NCI-H2171 treated with DMSO at 0.1 percent for 48 hours (cell line): ENCODE measurements around the gene CACNA2D2.

Source experiments
- DNase-seq: peaks from one replicate; lab custom pipeline; 2025; lab: John Stamatoyannopoulos, UW

Gene CACNA2D2

GRCh38 chr3:50503504-50504342, at the start of gene CACNA2D2:
CACNA2D2 (minus strand) TSS chr3:50503634; CDS start chr3:50503423, 211 bp downstream.
- peak; percentile 37 for DNase-seq

DNA sequence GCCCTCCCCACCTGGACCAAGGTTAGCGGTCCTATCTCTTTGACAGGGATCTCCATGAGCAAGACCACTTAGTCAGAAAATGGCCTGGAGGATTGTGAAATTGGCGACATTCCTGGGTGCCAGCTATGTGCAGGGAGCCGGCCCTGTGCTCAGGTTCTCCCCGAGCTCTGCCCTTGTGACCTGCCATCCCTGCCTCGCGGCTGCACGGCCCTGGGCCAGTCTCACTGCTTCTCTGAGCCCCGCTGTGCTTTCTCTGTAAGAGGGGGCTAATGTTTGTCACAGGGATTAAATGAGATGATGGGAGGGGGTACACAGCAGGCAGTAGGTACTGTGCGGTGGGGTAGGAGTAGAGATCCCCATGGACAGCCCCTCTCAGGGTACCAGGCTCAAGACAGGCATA, 49.2 kb upstream of the CACNA2D2 start:
- DNase-seq: no peak

- no peak for DNase-seq
These were observed 48.4 kb upstream of the CACNA2D2 start for GRCh38 chr3:50551681-50552435.

- no peak for DNase-seq
These were observed 47.7 kb upstream of the CACNA2D2 start for GRCh38 chr3:50551054-50551659.

DNA sequence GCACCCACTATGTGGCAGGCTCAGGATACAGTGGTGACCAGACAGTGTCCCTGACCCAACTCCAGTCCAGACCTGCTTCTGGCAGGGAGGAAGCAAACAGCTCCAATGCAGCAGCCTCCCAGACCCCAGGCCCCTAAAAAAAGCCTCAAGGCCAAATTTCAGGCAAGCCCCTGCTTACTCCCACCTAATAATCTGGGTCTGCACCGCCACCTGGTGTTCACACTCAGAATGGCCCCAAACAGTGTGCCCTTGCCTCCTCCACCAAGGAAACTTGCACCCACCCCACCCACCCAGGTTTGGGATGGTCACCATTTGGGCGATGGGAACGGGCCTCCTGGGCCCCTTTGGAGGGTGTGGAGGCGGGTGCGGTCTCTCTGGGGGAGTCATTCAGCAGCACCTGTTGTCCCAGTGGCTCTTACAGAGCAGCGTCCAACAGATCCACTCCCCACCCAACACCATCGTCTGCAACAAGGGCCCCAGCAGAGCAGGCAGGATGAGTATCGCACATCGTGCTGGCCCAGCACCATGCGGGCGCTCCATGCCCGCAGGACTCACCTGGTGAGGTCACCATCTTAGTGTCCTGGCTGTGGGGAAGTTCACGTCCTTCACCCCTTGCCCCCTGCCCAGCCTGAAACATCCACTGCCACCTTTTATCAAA, 46.8 kb upstream of the CACNA2D2 start:
- peak; percentile 58 for DNase-seq

- DNase-seq: no peak
These were observed 45.8 kb upstream of the CACNA2D2 start for GRCh38 chr3:50549226-50549625.

DNA sequence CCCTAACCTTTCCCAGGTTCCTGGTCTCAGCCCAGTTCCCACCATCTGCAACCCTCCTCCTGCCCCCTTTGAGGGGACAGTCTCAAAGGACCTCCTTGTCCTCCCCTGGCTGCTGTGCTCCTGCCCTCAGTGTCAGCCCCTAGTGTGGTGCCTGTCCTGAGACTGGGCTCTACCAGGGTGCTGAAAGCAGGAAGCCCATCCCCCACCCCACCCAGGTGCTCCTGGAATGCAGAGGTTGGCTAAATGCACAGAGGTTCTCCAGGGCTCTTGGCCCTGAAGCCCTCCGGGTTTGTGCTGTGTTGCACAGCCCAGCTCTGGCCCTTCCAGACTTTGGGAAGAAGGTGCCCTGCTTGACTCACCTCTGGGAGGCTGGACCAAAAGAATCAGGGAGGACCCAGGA, 42.3 kb upstream of the CACNA2D2 start:
- DNase-seq: no peak

DNA sequence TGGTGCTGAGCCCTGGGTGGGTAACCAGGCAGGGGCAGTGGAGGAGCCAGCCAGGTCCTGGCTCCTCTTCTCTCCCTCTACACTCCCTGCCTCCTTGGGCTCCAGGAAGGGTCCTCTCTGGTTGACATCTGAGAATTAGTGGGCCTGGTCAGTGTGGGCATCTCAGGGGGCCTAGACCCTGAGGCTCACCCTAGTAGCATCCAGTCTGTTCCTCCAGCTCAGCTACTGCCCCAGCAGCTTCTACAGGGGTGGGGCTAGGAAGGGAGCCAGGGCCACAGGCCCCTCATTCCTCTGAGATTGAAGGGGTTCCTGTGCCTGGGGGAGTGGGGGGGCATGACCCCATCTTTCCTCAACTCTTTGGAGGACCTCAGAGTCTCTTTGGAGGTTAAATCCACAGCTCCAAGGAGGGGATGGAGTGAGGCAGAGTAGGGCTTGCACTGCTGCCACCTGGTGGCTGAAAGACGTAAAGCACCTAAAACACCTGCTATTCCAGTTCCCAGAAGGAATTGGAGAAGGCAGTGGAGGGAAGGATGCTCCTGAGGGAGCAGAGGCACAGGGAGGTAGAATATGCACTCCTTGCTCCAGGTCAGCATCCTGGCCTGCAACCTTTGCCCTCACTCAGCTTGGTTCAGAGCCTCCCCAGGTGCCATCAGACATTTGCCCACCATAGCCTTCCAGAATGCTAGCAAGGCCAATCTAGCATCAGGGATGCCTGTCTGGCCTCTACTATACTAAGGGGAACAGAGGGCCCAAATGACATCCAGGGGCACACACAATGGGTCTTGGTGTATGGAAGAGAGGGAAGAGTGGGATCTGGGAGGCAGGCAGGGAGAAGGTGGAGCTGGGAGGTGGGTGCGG, 39.0 kb upstream of the CACNA2D2 start:
- DNase-seq: peak; percentile 64

GRCh38 chr3:50539356-50540286, 36.2 kb upstream of the CACNA2D2 start:
- DNase-seq: no peak

DNA sequence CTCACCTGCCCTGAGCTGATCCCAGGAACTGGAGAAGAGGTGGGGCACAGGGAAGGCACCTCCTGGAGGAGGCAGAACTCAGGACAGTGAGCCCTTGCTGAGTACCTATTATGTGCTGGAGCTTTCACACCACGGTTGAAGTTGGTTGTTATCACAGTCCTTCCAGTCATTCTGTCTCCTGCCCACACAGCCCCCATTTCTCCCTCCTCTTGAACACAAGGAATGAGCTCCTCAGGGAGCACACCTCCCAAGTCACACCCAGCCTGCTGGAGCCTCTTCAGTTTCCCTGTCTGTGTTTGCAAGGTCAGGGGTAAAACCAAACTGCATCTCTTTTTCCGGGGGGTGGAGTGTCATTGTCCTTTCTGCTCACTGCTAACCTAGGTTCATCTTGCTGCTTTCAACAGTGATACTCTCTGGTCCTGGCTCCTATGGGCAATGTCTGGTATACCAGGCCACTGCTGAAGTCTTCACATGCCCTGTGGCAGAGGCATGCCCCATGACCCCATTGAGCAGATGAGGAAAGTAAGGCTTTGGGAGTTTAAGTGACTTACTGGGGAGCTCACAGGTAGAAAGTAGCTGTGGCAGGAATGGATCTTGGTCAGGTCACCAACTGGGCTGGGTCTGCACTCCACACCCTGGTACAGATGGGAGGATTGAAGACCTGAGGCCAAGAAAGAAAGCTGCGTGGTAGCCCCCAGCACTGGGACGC, 34.1 kb upstream of the CACNA2D2 start:
- DNase-seq: no peak

DNA sequence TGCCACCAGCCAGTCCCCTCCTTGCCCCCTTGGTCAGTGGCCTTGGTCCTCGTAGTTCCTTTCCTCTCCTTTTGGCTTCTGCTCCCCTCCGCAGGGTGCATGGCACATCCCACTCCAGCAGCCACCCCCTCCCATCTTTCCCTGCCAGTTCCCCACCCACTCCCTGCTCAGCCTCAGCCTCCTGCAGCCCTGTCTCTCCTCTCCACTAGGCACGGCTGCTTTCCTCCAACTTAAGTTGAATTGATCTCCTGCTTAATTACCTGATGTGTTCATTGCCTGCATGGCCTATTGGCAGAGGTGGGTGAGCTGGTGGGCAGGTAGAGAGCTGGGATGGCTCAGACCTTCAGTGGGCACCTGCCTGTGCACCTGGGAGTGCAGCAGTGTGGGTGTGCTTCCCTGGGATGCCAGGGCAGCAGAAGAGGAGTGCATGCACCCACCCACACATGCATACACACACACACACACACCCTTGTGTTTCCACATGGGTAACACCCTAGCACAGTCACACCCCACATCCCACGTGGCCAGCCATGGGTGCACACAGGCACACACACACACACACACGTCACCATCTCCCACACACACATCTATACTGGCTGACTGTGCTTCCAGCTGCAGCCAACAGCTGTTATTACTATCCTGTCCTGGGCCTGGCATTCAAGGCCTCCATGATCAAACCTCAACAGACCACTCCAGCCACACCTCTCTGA, 33.2 kb upstream of the CACNA2D2 start:
- DNase-seq: no peak

GRCh38 chr3:50534681-50535330, 31.4 kb upstream of the CACNA2D2 start:
- DNase-seq: no peak

- DNase-seq: no peak
These were observed 30.5 kb upstream of the CACNA2D2 start for GRCh38 chr3:50533807-50534461.

GRCh38 chr3:50533316-50533715, 29.9 kb upstream of the CACNA2D2 start:
- no peak for DNase-seq

DNA sequence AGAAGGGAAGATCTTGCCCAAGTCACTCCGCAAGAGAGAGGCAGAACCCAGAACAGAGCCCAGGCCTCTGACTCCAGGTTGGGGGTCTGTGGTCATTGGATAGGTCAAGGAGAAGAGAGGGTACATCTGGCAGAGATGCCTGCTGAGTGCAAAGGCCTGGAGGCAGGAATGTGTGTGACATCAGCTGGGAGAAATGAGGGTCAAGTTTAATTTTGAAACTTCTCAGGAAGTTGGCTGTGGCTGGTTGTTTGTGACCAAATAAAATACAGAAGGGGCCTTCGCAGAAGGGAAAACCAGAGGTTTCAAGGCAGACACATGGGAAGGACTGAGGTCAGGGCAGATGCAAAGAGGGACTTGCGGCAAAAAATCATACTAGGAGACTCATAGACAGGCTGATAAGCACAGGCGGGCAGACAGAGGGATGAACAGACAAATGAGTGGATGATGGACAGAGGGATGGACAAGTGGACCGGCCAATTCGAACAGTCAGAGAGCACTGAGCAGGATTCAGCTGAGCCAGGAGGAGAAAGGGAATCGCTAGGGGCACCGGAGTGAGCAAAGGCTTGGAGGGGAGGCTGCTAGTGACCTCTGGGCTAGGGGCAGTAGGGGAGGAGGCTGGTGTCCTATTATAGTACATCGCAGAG, 28.8 kb upstream of the CACNA2D2 start:
- DNase-seq: no peak

- DNase-seq: no peak
These were observed 27.8 kb upstream of the CACNA2D2 start for GRCh38 chr3:50531201-50531600.
